Kidney (tissue), 14 donors: ENCODE data around the gene DLL3. TPM values are rescaled to one million over a fixed set of nuclear protein-coding genes. Genes with fewer than 3 reads are reported as not detected.

Experiments used
- DNase-seq, 5 donors: peaks; one replicate each; pipeline ENCODE4 v3.0.0-alpha.2; 2013 to 2020
- FAIRE-seq: peaks from 2 replicates; lab custom pipeline; 2012; peaks lifted over from hg19 to GRCh38; lab: Jason Lieb, UNC
- H3K27ac ChIP-seq, 2 donors: one replicate each; pipeline ENCODE4 v1.7.0; 2013; ENCODE audit warnings: low read depth in 2 of 2, low read length in 2 of 2, inconsistent platforms in 1 of 2
- H3K27me3 ChIP-seq: one replicate; pipeline ENCODE4 v1.7.1; 2013; ENCODE audit warnings: low read length, inconsistent platforms; ENCODE audit not compliant: control insufficient read depth, insufficient read depth
- H3K36me3 ChIP-seq, 3 donors: one replicate each; pipeline versions ENCODE4 v1.7.0 to v1.7.1; 2013; ENCODE audit warnings: low read length in 3 of 3, control low read depth in 1 of 3, inconsistent platforms in 1 of 3; ENCODE audit not compliant: insufficient read depth in 3 of 3, control insufficient read depth in 2 of 3
- H3K4me1 ChIP-seq, 3 donors: one replicate each; pipeline versions ENCODE4 v1.7.0 to v1.7.1; 2013; ENCODE audit warnings: low read length in 3 of 3, inconsistent platforms in 1 of 3, low read depth in 1 of 3; ENCODE audit not compliant: control insufficient read depth in 2 of 3, insufficient read depth in 2 of 3
- H3K4me3 ChIP-seq, 3 donors: one replicate each; pipeline versions ENCODE4 v1.7.0 to v1.8.1; 2013; ENCODE audit warnings: low read length in 3 of 3, control low read depth in 1 of 3, inconsistent platforms in 1 of 3
- H3K9ac ChIP-seq, 3 donors: one replicate each; pipeline versions ENCODE4 v1.7.0 to v1.7.1; 2013; ENCODE audit warnings: low read length in 3 of 3, control low read depth in 1 of 3, inconsistent platforms in 1 of 3
- H3K9me3 ChIP-seq, 3 donors: one replicate each; pipeline versions ENCODE4 v1.7.0 to v1.7.1; 2013; ENCODE audit warnings: low read length in 3 of 3, control low read depth in 1 of 3, inconsistent platforms in 1 of 3; ENCODE audit not compliant: control insufficient read depth in 2 of 3, insufficient read depth in 1 of 3
- intact Hi-C: fragments of 100-400 bp; cut with DNase I; formaldehyde crosslinking; loops from one replicate; pipeline ENCODE4 v1.11.1; 2022
- polyA plus RNA-seq: library from polyadenylated mRNA; stranded (reverse); fragments of 350-450 nt; fragmentation: Illumina TruSeq; extraction: RNeasy Lipid Tissue Mini Kit (QIAGEN cat#74804); gene quantifications from one replicate; pipeline ENCODE4 v1.2.3, GENCODE V29; 2014; ENCODE audit warnings: low read depth, low replicate concordance; ENCODE audit not compliant: insufficient read depth
- total RNA-seq: library from RNA; stranded (reverse); fragmentation: NEBNext Ultra II Directional; extraction: Animal tissue kit (Norgen Biotek cat#: 25700); gene quantifications from one replicate; pipeline ENCODE4 v1.2.1, GENCODE V29; 2021
- TF ChIP-seq, protein P1 (sequence below): IDR thresholded peaks from 3 replicates; pipeline ENCODE4 v1.5.1; 2012; ENCODE audit warnings: mild to moderate bottlenecking, moderate library complexity, borderline replicate concordance; ENCODE audit not compliant: insufficient read depth; ENCODE audit errors: extremely low read depth
- donor health status: control.
- donor health status: control.
- donor health status: control.
- donor health status: control.
- donor health status: control.
- donor health status: DM: yes; HTN: yes; CAD: no.
- donor health status: Normal renal cell carcinoma (clear cell type).

The DLL3 gene
- total and polyA plus RNA-seq, 2 donors from 2014 or later = 0.13 to 0.17 TPM

DNA sequence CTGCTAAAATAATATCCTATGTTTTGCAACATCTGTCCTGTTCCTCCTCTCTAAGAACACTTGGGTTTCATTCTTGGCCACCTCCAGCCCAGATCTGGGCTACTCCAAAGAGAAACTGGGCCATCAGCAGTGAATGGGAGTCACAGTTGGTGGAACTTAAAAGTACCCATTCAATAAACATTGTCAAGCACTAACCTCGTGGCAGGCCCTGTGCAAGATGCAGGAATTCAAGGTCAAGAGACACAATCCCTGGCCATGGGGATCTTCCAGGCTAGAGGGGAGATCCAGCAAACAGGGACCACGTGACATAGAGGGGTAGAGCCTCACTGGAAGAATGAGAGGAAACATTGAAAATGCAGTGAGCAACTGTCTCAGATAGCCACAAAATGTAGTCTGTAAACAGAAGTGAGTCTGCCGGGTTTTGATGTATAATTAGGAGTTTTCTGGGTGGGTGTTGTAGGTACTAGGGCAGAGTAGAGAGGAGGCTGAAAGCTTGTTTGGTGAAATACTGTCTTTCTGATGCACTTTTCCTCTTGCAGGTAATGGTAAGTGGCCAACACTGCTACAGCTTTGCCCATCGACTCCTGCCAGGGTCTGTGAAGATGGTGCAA, 56.1 kb downstream of the DLL3 start:
- intact Hi-C loops = loop anchor here (5.0 kb wide), 1 partner anchor 117 kb away; no protein-coding TSS in a partner anchor
- H3K4me1 ChIP-seq = no peaks in the 10 kb centered on the region
- no peak overlapping the region for H3K4me3 ChIP-seq
- no peak overlapping the region for H3K9ac ChIP-seq
- H3K27ac ChIP-seq = no peak overlapping the region
- H3K9me3 ChIP-seq = no peaks in the 10 kb centered on the region
- TF ChIP-seq, protein P1, sequence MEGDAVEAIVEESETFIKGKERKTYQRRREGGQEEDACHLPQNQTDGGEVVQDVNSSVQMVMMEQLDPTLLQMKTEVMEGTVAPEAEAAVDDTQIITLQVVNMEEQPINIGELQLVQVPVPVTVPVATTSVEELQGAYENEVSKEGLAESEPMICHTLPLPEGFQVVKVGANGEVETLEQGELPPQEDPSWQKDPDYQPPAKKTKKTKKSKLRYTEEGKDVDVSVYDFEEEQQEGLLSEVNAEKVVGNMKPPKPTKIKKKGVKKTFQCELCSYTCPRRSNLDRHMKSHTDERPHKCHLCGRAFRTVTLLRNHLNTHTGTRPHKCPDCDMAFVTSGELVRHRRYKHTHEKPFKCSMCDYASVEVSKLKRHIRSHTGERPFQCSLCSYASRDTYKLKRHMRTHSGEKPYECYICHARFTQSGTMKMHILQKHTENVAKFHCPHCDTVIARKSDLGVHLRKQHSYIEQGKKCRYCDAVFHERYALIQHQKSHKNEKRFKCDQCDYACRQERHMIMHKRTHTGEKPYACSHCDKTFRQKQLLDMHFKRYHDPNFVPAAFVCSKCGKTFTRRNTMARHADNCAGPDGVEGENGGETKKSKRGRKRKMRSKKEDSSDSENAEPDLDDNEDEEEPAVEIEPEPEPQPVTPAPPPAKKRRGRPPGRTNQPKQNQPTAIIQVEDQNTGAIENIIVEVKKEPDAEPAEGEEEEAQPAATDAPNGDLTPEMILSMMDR = no peak
- FAIRE-seq (no peak), DNase-seq (no peak)
- H3K36me3 ChIP-seq = no peaks in the 10 kb centered on the region
- no peaks in the 10 kb centered on the region for H3K27me3 ChIP-seq

DNA sequence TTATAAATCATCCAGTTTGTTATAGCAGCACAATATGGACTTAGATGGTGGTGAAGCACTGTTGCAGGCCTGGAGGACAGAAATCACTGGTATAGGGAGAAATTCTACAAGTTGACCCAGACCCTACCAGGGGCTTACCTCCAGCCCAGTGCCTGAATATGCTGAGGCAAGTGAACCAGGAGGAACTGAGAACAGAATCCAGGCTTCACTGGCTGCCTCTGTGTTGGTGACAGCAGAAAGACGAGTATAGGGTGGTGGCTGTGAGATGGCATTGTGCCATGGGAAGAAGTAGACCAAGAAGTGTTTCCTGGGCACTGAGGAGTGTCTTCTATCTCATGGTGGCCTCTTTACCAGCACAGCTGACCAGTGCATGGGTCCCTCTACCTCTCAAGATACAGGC, 57.1 kb downstream of the DLL3 start:
- intact Hi-C loops = no loop called here
- TF ChIP-seq, protein P1 = no peak
- no peaks in the 10 kb centered on the region for H3K27me3 ChIP-seq
- H3K9me3 ChIP-seq = no peaks in the 10 kb centered on the region
- H3K4me3 ChIP-seq = no peak overlapping the region
- no peaks in the 10 kb centered on the region for H3K4me1 ChIP-seq
- no peak for DNase-seq
- no peak overlapping the region for H3K9ac ChIP-seq
- no peak for FAIRE-seq
- no peak overlapping the region for H3K27ac ChIP-seq
- H3K36me3 ChIP-seq = no peaks in the 10 kb centered on the region

Other genes starting within 250 kb of the DLL3 start
- not detected for gene IFNL2, start 230.6 kb upstream of the DLL3 start, total RNA-seq
- not detected for gene IFNL2, start 230.6 kb upstream of the DLL3 start, polyA plus RNA-seq
- not detected for gene IFNL1, start 202.5 kb upstream of the DLL3 start, total RNA-seq
- gene IFNL1, start 202.5 kb upstream of the DLL3 start, polyA plus RNA-seq = not detected
- 1.2 TPM for gene LRFN1, start 178.1 kb upstream of the DLL3 start, total RNA-seq
- 0.80 TPM for gene LRFN1, start 178.1 kb upstream of the DLL3 start, polyA plus RNA-seq
- 60.7 TPM for gene GMFG, start 162.9 kb upstream of the DLL3 start, total RNA-seq
- gene GMFG, start 162.9 kb upstream of the DLL3 start, polyA plus RNA-seq = 52.4 TPM
- gene SAMD4B, start 156.5 kb upstream of the DLL3 start, total RNA-seq = 100 TPM
- 92.9 TPM for gene SAMD4B, start 156.5 kb upstream of the DLL3 start, polyA plus RNA-seq
- gene PAF1, start 107.8 kb upstream of the DLL3 start, total RNA-seq = 37.1 TPM
- gene PAF1, start 107.8 kb upstream of the DLL3 start, polyA plus RNA-seq = 54.0 TPM
- 50.4 TPM for gene MED29, start 107.6 kb upstream of the DLL3 start, total RNA-seq
- 32.4 TPM for gene MED29, start 107.6 kb upstream of the DLL3 start, polyA plus RNA-seq
- 132 TPM for gene ZFP36, start 92.1 kb upstream of the DLL3 start, total RNA-seq
- 87.9 TPM for gene ZFP36, start 92.1 kb upstream of the DLL3 start, polyA plus RNA-seq
- 29.7 TPM for gene PLEKHG2, start 86.3 kb upstream of the DLL3 start, total RNA-seq
- gene PLEKHG2, start 86.3 kb upstream of the DLL3 start, polyA plus RNA-seq = 8.5 TPM
- gene RPS16, start 63.0 kb upstream of the DLL3 start, total RNA-seq = 1,461 TPM
- 1,965 TPM for gene RPS16, start 63.0 kb upstream of the DLL3 start, polyA plus RNA-seq
- gene SUPT5H, start 53.4 kb upstream of the DLL3 start, total RNA-seq = 123 TPM
- 106 TPM for gene SUPT5H, start 53.4 kb upstream of the DLL3 start, polyA plus RNA-seq
- 52.4 TPM for gene TIMM50, start 18.1 kb upstream of the DLL3 start, total RNA-seq
- 74.4 TPM for gene TIMM50, start 18.1 kb upstream of the DLL3 start, polyA plus RNA-seq
- gene SELENOV, start 16.2 kb downstream of the DLL3 start, total RNA-seq = not detected
- not detected for gene SELENOV, start 16.2 kb downstream of the DLL3 start, polyA plus RNA-seq
- 3.3 TPM for gene EID2B, start 33.9 kb downstream of the DLL3 start, total RNA-seq
- gene EID2B, start 33.9 kb downstream of the DLL3 start, polyA plus RNA-seq = 4.6 TPM
- 12.0 TPM for gene EID2, start 41.2 kb downstream of the DLL3 start, total RNA-seq
- 17.0 TPM for gene EID2, start 41.2 kb downstream of the DLL3 start, polyA plus RNA-seq
- gene LGALS13, start 103.6 kb downstream of the DLL3 start, total RNA-seq = not detected
- gene LGALS13, start 103.6 kb downstream of the DLL3 start, polyA plus RNA-seq = not detected
- not detected for gene LGALS16, start 157.0 kb downstream of the DLL3 start, total RNA-seq
- not detected for gene LGALS16, start 157.0 kb downstream of the DLL3 start, polyA plus RNA-seq
- gene LGALS14, start 205.5 kb downstream of the DLL3 start, total RNA-seq = not detected
- gene LGALS14, start 205.5 kb downstream of the DLL3 start, polyA plus RNA-seq = not detected
- not detected for gene CLC, start 239.1 kb downstream of the DLL3 start, total RNA-seq
- gene CLC, start 239.1 kb downstream of the DLL3 start, polyA plus RNA-seq = not detected